Trophoblast cell (in vitro differentiated cells and primary cell): Measurements from ENCODE around the gene PRR23E.

ENCODE experiments used
- DNase-seq, 2 donors: peaks; one replicate each; pipeline ENCODE4 v3.0.0-alpha.2; 2016
- H2AFZ ChIP-seq: 2 replicates; pipeline ENCODE4 v1.6.1; 2013; ENCODE audit warnings: low read length, moderate library complexity, mild to moderate bottlenecking; ENCODE audit not compliant: insufficient read depth, poor library complexity
- H2AK5ac ChIP-seq: 2 replicates; pipeline ENCODE4 v1.6.1; 2013; ENCODE audit warnings: mild to moderate bottlenecking, low read length
- H2BK120ac ChIP-seq: 2 replicates; pipeline ENCODE4 v1.6.1; 2013; ENCODE audit warnings: low read length, mild to moderate bottlenecking, moderate library complexity; ENCODE audit not compliant: insufficient read depth, poor library complexity
- H2BK12ac ChIP-seq: 2 replicates; pipeline ENCODE4 v1.6.1; 2013; ENCODE audit warnings: mild to moderate bottlenecking, low read length, moderate library complexity
- H2BK5ac ChIP-seq: 2 replicates; pipeline ENCODE4 v1.6.1; 2013; ENCODE audit warnings: low read length, low read depth, moderate library complexity, mild to moderate bottlenecking; ENCODE audit not compliant: poor library complexity
- H3K14ac ChIP-seq: 2 replicates; pipeline ENCODE4 v1.6.1; 2013; ENCODE audit warnings: mild to moderate bottlenecking, low read length
- H3K18ac ChIP-seq: 2 replicates; pipeline ENCODE4 v1.6.1; 2013; ENCODE audit warnings: mild to moderate bottlenecking, low read length
- H3K23ac ChIP-seq: 2 replicates; pipeline ENCODE4 v1.6.1; 2013; ENCODE audit warnings: low read length
- H3K27ac ChIP-seq: 2 replicates; pipeline ENCODE4 v1.5.1; 2013; ENCODE audit warnings: low read depth, mild to moderate bottlenecking, inconsistent platforms, low read length, moderate library complexity
- H3K27me3 ChIP-seq: 2 replicates; pipeline ENCODE4 v1.6.1; 2013; ENCODE audit warnings: inconsistent platforms, mild to moderate bottlenecking, low read length, moderate library complexity; ENCODE audit not compliant: insufficient read depth
- H3K36me3 ChIP-seq, 2 experiments: 1 replicate in 1 of 2; 2 replicates in 1 of 2; pipeline ENCODE4 v1.6.1; 2013; ENCODE audit warnings: low read length in 2 of 2, mild to moderate bottlenecking in 2 of 2, moderate library complexity in 1 of 2; ENCODE audit not compliant: insufficient read depth in 2 of 2, control insufficient read depth in 1 of 2
- H3K4ac ChIP-seq: 2 replicates; pipeline ENCODE4 v1.6.1; 2013; ENCODE audit warnings: low read depth, mild to moderate bottlenecking, low read length, moderate library complexity
- H3K4me1 ChIP-seq, 2 experiments: 1 replicate in 1 of 2; 2 replicates in 1 of 2; pipeline ENCODE4 v1.6.1; 2013; ENCODE audit warnings: low read length in 2 of 2, mild to moderate bottlenecking in 2 of 2, moderate library complexity in 1 of 2; ENCODE audit not compliant: insufficient read depth in 2 of 2, control insufficient read depth in 1 of 2
- H3K4me2 ChIP-seq: 2 replicates; pipeline ENCODE4 v1.6.1; 2013; ENCODE audit warnings: inconsistent platforms, mild to moderate bottlenecking, low read length, moderate library complexity
- H3K4me3 ChIP-seq: 2 replicates; pipeline ENCODE4 v1.5.1; 2013; ENCODE audit warnings: mild to moderate bottlenecking, low read depth, low read length, inconsistent platforms
- H3K79me1 ChIP-seq: one replicate; pipeline ENCODE4 v1.6.1; 2013; ENCODE audit warnings: low read length
- H3K79me2 ChIP-seq: 2 replicates; pipeline ENCODE4 v1.6.1; 2013; ENCODE audit warnings: low read length, mild to moderate bottlenecking; ENCODE audit not compliant: control insufficient read depth, insufficient read depth, poor library complexity
- H3K9ac ChIP-seq: 2 replicates; pipeline ENCODE4 v1.6.1; 2013; ENCODE audit warnings: mild to moderate bottlenecking, low read length
- H3K9me3 ChIP-seq: 2 replicates; pipeline ENCODE4 v1.6.1; 2013; ENCODE audit warnings: low read depth, mild to moderate bottlenecking, control low read depth, inconsistent platforms, low read length; ENCODE audit not compliant: insufficient read depth
- H4K12ac ChIP-seq: 2 replicates; pipeline ENCODE4 v1.6.1; 2013; ENCODE audit warnings: low read depth, mild to moderate bottlenecking, low read length, moderate library complexity
- H4K8ac ChIP-seq: 2 replicates; pipeline ENCODE4 v1.6.1; 2013; ENCODE audit warnings: low read depth, mild to moderate bottlenecking, low read length, moderate library complexity
- H4K91ac ChIP-seq: one replicate; pipeline ENCODE4 v1.6.1; 2013; ENCODE audit warnings: low read depth, mild to moderate bottlenecking, low read length, moderate library complexity
- WGBS: extraction: QIAGEN DNeasy Blood & Tissue Kit; methylation state at CpG from one replicate; pipeline ENCODE4 v1.1.7; 2013; ENCODE audit warnings: missing lambda C conversion rate; ENCODE audit not compliant: insufficient read length, insufficient coverage; ENCODE audit errors: extremely low coverage; 5-methylcytosine and 5-hydroxymethylcytosine counted together

The PRR23E gene

GRCh38 chr3:127222664-127223063, 29.7 kb downstream of the PRR23E start:
- H3K27ac ChIP-seq = no peak overlapping the region
- WGBS = no CpG with 5 or more reads among the region's 13 CpGs
- H3K79me1 ChIP-seq = no peaks in the 10 kb centered on the region
- H3K23ac ChIP-seq = no peak overlapping the region
- H3K4me3 ChIP-seq = no peak overlapping the region
- H3K4ac ChIP-seq = no peak overlapping the region
- H3K79me2 ChIP-seq = no peaks in the 10 kb centered on the region
- H2BK12ac ChIP-seq = no peak overlapping the region
- no peak overlapping the region for H3K9ac ChIP-seq
- no peak overlapping the region for H2AFZ ChIP-seq
- no peak overlapping the region for H4K91ac ChIP-seq
- H4K12ac ChIP-seq = no peak overlapping the region
- H3K4me2 ChIP-seq = no peak overlapping the region
- no peak overlapping the region for H2BK120ac ChIP-seq
- no peak overlapping the region for H3K14ac ChIP-seq
- H2AK5ac ChIP-seq = no peak overlapping the region
- H3K36me3 ChIP-seq = no peaks in the 10 kb centered on the region
- no peak for DNase-seq
- no peaks in the 10 kb centered on the region for H3K27me3 ChIP-seq
- H2BK5ac ChIP-seq = no peak overlapping the region
- no peaks in the 10 kb centered on the region for H3K4me1 ChIP-seq
- H4K8ac ChIP-seq = no peak overlapping the region
- no peak overlapping the region for H3K18ac ChIP-seq
- H3K9me3 ChIP-seq = peaks cover 17% of the 10 kb centered on the region

- H3K4me2 ChIP-seq = no peak overlapping the region
- no peak overlapping the region for H2AFZ ChIP-seq
- H4K8ac ChIP-seq = no peak overlapping the region
- H3K27me3 ChIP-seq = no peaks in the 10 kb centered on the region
- H4K12ac ChIP-seq = no peak overlapping the region
- no peak overlapping the region for H3K9ac ChIP-seq
- no peaks in the 10 kb centered on the region for H3K79me2 ChIP-seq
- peaks cover 17% of the 10 kb centered on the region for H3K9me3 ChIP-seq
- H4K91ac ChIP-seq = no peak overlapping the region
- H3K4ac ChIP-seq = no peak overlapping the region
- H2BK5ac ChIP-seq = no peak overlapping the region
- H3K4me1 ChIP-seq = no peaks in the 10 kb centered on the region
- no peak overlapping the region for H3K14ac ChIP-seq
- H3K4me3 ChIP-seq = no peak overlapping the region
- H3K79me1 ChIP-seq = no peaks in the 10 kb centered on the region
- no peaks in the 10 kb centered on the region for H3K36me3 ChIP-seq
- H3K18ac ChIP-seq = no peak overlapping the region
- H3K27ac ChIP-seq = no peak overlapping the region
- no peak overlapping the region for H3K23ac ChIP-seq
- no peak overlapping the region for H2BK120ac ChIP-seq
- no CpG with 5 or more reads among the region's 8 CpGs for WGBS
- no peak overlapping the region for H2AK5ac ChIP-seq
- no peak for DNase-seq
- H2BK12ac ChIP-seq = no peak overlapping the region
These were observed 31.2 kb downstream of the PRR23E start for GRCh38 chr3:127224118-127224517.

- Histone ChIP-seq H2AFZ (no peak overlapping the region), H3K79me2 (no peaks in the 10 kb centered on the region)
- DNase-seq = no peak
These were observed 33.5 kb downstream of the PRR23E start for GRCh38 chr3:127226457-127226856.

GRCh38 chr3:127226946-127227842, 34.3 kb downstream of the PRR23E start:
- H3K36me3 ChIP-seq = no peaks in the 10 kb centered on the region
- H3K79me2 ChIP-seq = no peaks in the 10 kb centered on the region
- no peak overlapping the region for H2BK120ac ChIP-seq
- no peak overlapping the region for H2BK5ac ChIP-seq
- no peaks in the 10 kb centered on the region for H3K79me1 ChIP-seq
- H2AK5ac ChIP-seq = no peak overlapping the region
- H2BK12ac ChIP-seq = no peak overlapping the region
- H3K14ac ChIP-seq = no peak overlapping the region
- no peaks in the 10 kb centered on the region for H3K27me3 ChIP-seq
- H4K91ac ChIP-seq = no peak overlapping the region
- no peaks in the 10 kb centered on the region for H3K4me1 ChIP-seq
- H3K9me3 ChIP-seq = peaks cover 27% of the 10 kb centered on the region
- H3K18ac ChIP-seq = no peak overlapping the region
- no peak overlapping the region for H3K4ac ChIP-seq
- no peak overlapping the region for H4K12ac ChIP-seq
- no peak overlapping the region for H4K8ac ChIP-seq
- H3K4me2 ChIP-seq = no peak overlapping the region
- no peak overlapping the region for H2AFZ ChIP-seq
- no peak overlapping the region for H3K4me3 ChIP-seq
- DNase-seq = no peak
- no peak overlapping the region for H3K9ac ChIP-seq
- no CpG with 5 or more reads among the region's 22 CpGs for WGBS
- no peak overlapping the region for H3K27ac ChIP-seq
- no peak overlapping the region for H3K23ac ChIP-seq

More at GRCh38 chr3:127226457-127226856, 33.5 kb downstream of the PRR23E start:
- H3K4me3 ChIP-seq = no peak overlapping the region
- no peak overlapping the region for H3K9ac ChIP-seq
- H3K23ac ChIP-seq = no peak overlapping the region
- no peaks in the 10 kb centered on the region for H3K36me3 ChIP-seq
- no peak overlapping the region for H3K27ac ChIP-seq
- H3K4ac ChIP-seq = no peak overlapping the region
- no peaks in the 10 kb centered on the region for H3K4me1 ChIP-seq
- H3K79me1 ChIP-seq = no peaks in the 10 kb centered on the region
- H3K4me2 ChIP-seq = no peak overlapping the region
- no peak overlapping the region for H4K12ac ChIP-seq
- H2AK5ac ChIP-seq = no peak overlapping the region
- peaks cover 23% of the 10 kb centered on the region for H3K9me3 ChIP-seq
- H2BK5ac ChIP-seq = no peak overlapping the region
- no peak overlapping the region for H4K8ac ChIP-seq
- no peak overlapping the region for H3K14ac ChIP-seq
- no peak overlapping the region for H4K91ac ChIP-seq
- no peak overlapping the region for H2BK12ac ChIP-seq
- no peaks in the 10 kb centered on the region for H3K27me3 ChIP-seq
- no peak overlapping the region for H2BK120ac ChIP-seq
- no peak overlapping the region for H3K18ac ChIP-seq
- no CpG with 5 or more reads among the region's 3 CpGs for WGBS
